HT-29 (cell line): ENCODE data around the gene GRM8. TPM values are rescaled to one million over a fixed set of nuclear protein-coding genes. Genes with fewer than 3 reads are reported as not detected.
A peak's percentile ranks its signal among the peaks of the same experiment; 100 is the strongest.
"Not testable (repeated sequence)": the region's sequence is repeated elsewhere in the genome, so short reads cannot be mapped to it uniquely, and the experiment has no call there.

Experiments
- DNase-seq: peaks from one replicate; pipeline ENCODE4 v3.0.0-alpha.2; 2015; ENCODE audit warnings: low spot score
- total RNA-seq: library from RNA; depleted of rRNA; stranded (reverse); fragments of >200 nt; shearing (Covaris generic); gene quantifications from 2 replicates; pipeline ENCODE4 v1.2.3, GENCODE V29; 2014

Gene GRM8
- total RNA-seq, 1 experiment from 2014 or later = not detected

DNA sequence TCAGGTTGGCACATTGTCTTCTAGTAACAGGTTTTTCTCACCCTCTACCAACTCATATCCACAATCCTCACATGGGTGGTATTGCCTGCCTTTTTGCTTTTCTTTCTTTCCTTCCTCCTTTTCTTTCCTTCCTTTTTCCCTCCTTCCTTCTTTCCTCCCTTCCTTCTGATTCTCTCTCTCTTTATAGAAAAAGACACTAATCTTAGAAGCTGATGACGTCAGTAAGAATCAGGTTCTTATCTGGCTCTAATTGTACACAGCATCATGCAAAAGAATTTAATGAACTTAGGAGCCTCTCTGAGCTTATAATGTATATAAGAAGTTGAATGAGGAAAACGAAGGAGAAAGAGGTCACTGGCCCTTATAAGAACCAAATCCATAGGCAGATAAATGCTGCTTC, 328.3 kb downstream of the GRM8 start:
- no peak for DNase-seq

GRCh38 chr7:126911627-126912026, 341.1 kb downstream of the GRM8 start:
- not testable (repeated sequence) for DNase-seq

DNA sequence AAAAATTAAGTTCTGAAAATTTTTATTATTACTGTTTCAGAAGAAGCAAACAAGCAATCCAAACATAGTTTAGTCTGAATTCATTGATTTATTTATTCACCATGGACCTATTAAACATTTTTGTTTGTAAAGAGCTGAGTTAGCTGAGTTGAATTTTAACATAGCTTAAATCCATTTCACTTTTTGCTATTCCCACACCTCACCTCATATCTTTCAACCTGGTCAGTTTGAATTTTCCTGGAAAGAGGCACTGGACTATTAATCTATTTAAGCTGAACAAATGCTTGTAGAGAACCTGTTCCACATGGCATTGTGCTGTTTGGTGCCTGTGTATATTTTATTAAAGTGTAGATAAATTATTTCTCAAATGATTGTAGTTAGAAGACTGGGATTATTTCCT, 344.2 kb downstream of the GRM8 start:
- DNase-seq = not testable (repeated sequence)

GRCh38 chr7:126907657-126908056, 345.1 kb downstream of the GRM8 start:
- DNase-seq = not testable (repeated sequence)

- not testable (repeated sequence) for DNase-seq
These were observed 347.5 kb downstream of the GRM8 start for GRCh38 chr7:126905255-126905654.

GRCh38 chr7:126901041-126901765, 351.5 kb downstream of the GRM8 start:
- not testable (repeated sequence) for DNase-seq

DNA sequence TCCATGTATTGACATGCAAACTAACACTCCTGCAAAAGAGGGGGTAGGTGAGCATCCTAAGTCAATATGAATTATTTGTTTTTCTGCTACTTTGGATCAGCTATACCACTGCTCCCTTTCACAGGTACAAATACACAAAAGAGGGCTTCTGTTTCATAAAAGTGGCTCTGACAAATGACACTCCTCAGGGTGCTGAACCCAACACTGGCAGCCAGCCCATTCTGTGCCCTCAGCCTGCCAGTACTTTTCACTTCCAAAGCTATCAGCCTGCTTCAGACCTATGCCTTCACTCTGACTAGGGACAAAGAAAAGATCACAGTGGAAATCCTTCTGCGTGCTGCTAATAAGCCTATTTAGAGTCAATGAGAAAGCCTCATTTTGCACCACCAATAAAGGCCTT, 364.8 kb downstream of the GRM8 start:
- DNase-seq = not testable (repeated sequence)

- DNase-seq = not testable (repeated sequence)
These were observed 365.2 kb downstream of the GRM8 start for GRCh38 chr7:126887560-126887959.

- not testable (repeated sequence) for DNase-seq
These were observed 370.0 kb downstream of the GRM8 start for GRCh38 chr7:126882730-126883129.

GRCh38 chr7:126881908-126882307, 370.8 kb downstream of the GRM8 start:
- not testable (repeated sequence) for DNase-seq

DNA sequence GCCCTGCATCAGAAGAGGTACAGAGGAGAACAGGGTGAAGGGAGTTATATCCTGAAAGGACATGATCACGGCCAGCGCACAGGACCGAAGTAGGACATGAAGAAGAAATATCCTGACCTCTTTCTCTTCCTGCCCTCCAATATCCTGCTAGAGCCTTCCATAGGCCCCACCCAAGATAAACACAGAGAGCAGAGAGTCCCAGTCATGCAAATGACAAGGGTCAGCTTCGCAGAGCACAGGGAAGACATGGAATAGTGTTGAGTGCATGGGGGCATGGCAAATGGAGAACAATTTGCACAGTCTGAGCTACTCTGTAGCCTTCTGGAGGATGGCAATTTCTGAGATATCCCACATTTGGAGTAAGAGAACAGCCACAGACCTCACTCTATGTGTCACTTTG, 371.4 kb downstream of the GRM8 start:
- no peak for DNase-seq

DNA sequence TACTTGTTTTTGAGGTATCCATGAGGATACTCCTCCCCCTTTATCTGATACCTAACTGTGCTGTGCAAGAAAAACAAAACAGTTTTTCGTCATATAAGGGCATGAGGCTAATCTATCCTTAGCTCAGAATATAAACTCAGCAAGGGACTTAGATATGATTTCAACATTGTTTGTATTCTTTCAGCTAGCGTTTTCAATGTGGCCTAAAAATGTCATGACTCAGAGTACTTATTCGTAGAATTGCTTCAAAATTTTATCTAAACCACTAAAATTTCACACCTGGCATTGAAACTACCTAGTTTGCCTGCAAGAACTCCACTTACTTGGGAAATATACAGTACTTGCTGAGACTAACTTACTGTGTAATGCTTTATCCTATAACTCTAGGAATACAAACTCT, 376.2 kb downstream of the GRM8 start:
- not testable (repeated sequence) for DNase-seq

DNA sequence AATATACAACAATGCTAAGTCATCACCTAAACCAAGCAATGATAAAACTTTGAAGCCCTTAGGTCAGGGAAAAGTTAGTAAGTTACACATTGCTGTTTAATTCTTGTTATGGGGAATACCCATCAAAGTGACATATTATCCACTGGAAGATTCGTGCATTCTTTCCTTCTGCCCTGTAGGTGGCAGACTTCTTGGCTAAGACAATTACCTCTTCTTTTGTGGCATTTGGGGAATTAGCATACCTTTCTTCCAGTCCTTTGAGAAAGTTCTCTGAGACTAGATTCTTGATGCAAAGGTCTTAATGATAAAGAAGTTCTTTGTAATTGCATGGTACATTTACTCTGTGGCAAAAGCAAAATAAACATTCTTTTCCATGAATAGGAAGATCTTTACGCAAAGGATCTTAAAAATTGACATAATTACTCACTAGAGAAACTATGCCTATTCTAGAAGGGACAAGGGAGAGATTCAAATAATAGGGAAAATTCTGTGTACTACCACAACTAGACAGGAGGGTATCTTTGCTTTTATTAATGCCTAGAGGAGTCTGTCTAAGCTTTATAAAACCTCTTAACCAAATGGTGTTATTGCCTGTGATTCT, 395.9 kb downstream of the GRM8 start:
- peak; percentile 32 for DNase-seq

DNA sequence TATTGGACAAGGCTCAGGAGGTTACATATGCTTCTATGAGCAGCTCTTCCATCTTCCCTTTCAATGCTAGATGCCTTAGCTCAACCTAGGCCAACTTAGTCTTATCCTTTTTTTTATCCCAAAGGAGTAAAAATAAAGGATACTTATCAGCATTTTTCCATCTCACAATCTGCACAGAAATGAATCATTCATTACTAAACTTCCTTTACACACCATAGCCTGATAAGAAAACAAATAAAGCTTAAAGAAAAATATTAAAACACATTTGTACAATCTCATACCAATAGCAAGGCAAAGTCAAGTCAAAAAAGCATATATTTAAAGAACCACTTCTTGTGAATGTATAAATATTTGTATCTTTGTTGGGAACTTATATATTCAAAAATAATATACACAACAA, 407.4 kb downstream of the GRM8 start:
- DNase-seq = no peak

GRCh38 chr7:126843883-126844282, 408.9 kb downstream of the GRM8 start:
- no peak for DNase-seq

- DNase-seq = no peak
These were observed 409.4 kb downstream of the GRM8 start for GRCh38 chr7:126843336-126843735.

DNA sequence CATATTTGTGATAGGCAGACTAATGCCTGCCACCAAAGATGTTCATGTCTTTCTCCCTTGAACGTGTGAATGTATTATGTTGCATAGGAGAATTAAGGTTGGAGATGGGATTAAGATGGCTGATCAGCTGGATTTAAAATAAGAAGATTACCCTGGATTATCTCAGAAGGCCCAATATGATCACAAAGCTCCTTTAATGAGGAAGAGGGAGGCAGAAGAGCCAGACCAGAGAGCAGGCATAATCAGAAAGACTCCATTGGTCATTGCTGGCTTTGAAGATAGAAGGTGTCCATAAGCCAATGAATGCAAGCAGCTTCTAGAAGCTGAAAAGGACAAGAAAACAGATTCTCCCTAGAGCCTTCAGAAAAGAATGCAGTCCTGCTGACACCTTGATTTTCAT, 410.3 kb downstream of the GRM8 start:
- DNase-seq = no peak

DNA sequence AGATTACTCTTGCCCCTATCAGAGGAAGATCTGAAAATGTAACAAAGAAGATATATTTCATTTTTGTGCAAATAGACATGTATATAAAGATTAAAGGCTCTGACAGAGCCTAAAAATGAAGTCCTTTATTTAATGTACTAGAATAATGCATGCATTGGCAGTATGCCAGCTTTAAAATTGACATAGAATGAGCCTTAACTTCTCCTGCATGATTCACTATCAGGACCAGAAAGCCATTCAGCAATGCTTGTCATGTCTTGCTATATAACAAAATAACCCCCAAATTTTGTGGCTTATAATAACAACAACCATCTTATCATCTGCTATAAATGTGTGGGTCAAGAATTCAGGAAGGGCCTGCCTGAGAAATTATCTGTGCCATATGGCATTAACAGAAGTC, 411.9 kb downstream of the GRM8 start:
- no peak for DNase-seq

GRCh38 chr7:126839624-126840023, 413.1 kb downstream of the GRM8 start:
- no peak for DNase-seq

GRCh38 chr7:126838194-126838593, 414.5 kb downstream of the GRM8 start:
- DNase-seq = no peak

GRCh38 chr7:126831241-126831640, 421.5 kb downstream of the GRM8 start:
- peak; percentile 35 for DNase-seq

- DNase-seq = no peak
These were observed 431.8 kb downstream of the GRM8 start for GRCh38 chr7:126820925-126821324.

- no peak for DNase-seq
These were observed 433.6 kb downstream of the GRM8 start for GRCh38 chr7:126819197-126819484.
